Measurements from ENCODE around the gene RNF183. TPM values are rescaled to one million over a fixed set of nuclear protein-coding genes. Genes with fewer than 3 reads are reported as not detected.

RNF183 gene
- total and polyA plus RNA-seq, 2 of the 4 experiments (the other 2 are of a cell fraction), result not detected

- H3K4ac ChIP-seq (ENCODE audit: low read depth, low read length), result no peak overlapping the region
- peaks cover 0 to under 1% of the 10 kb centered on the region in 2 experiments; a peak in 1 of 4 replicates for H3K79me1 ChIP-seq (ENCODE audit: low read depth in 1 of 2, low read length in 2 of 2)
- no peaks in the 10 kb centered on the region for H3K9me1 ChIP-seq (ENCODE audit: insufficient read depth, low read length)
- no peaks in the 10 kb centered on the region for H3K9me3 ChIP-seq (ENCODE audit: control insufficient read depth, insufficient read depth, low read length)
- no CpG with 5 or more reads among the region's 1 CpG for WGBS, 2 experiments (ENCODE audit: extremely low coverage in 2 of 2, insufficient read length in 1 of 2)
- H2BK20ac ChIP-seq (ENCODE audit: low read depth, low read length), result no peak overlapping the region
- H4K20me1 ChIP-seq (ENCODE audit: insufficient read depth, low read length), result peaks cover under 1% of the 10 kb centered on the region; the same call in 1 of the 2 replicates
- H3K27me3 ChIP-seq (ENCODE audit: control insufficient read depth, insufficient read depth, low read length), result no peaks in the 10 kb centered on the region
- H2BK120ac ChIP-seq (ENCODE audit: low read depth, low read length), result no peak overlapping the region
- no peak for DNase-seq
- ATAC-seq (ENCODE audit: low read depth), result no peak
- no peak overlapping the region for H2AK9ac ChIP-seq (replicated peaks; ENCODE audit: low read depth, low read length, poor library complexity)
- intact Hi-C loops (cut with micrococcal nuclease) (loop anchor here (10.0 kb wide), 1 partner anchor 67 kb away; no protein-coding TSS in a partner anchor), dilution Hi-C loops (cut with HindIII; ENCODE audit: low sequenced_read_pairs, unreplicated experiment) (no loop called here), in situ Hi-C loops (cut with MboI; ENCODE audit: low sequenced_read_pairs) (no loop called here)
- no peak overlapping the region for H3K4me3 ChIP-seq (ENCODE audit: insufficient read depth, low read depth, low read length)
- BruUV-seq (replicated peaks), result no TSS peak
- H2BK5ac ChIP-seq (ENCODE audit: low read depth, low read length, poor library complexity, severe bottlenecking), result no peak overlapping the region
- H3K56ac ChIP-seq (ENCODE audit: extremely low read depth, insufficient read depth, low read length), result no peak overlapping the region
- TF ChIP-seq USF2 (IDR thresholded peaks at IDR 0.05; ENCODE audit: low read depth, low read length) (no peak), CHD1 (IDR thresholded peaks at IDR 0.05; ENCODE audit: low read depth, low read length) (no peak), CEBPB (IDR thresholded peaks at IDR 0.05; ENCODE audit: low read depth, low read length) (no peak)
- H2AFZ ChIP-seq (replicated peaks; ENCODE audit: low read length, poor library complexity), result no peak overlapping the region
- no peak overlapping the region for H2BK15ac ChIP-seq (ENCODE audit: low read depth, low read length)
- H4K5ac ChIP-seq (ENCODE audit: low read depth, low read length), result no peak overlapping the region
- no peak overlapping the region for H3K14ac ChIP-seq (replicated peaks; ENCODE audit: low read depth, low read length)
- H3K23ac ChIP-seq (ENCODE audit: low read depth, low read length), result no peak overlapping the region
- no peak overlapping the region for H3K27ac ChIP-seq (ENCODE audit: insufficient read depth, low read length)
- H3K4me1 ChIP-seq (ENCODE audit: control insufficient read depth, insufficient read depth, low read length), result no peaks in the 10 kb centered on the region
- ChIA-PET CTCF (interaction anchor here (0.9 kb wide), 1 partner anchor 396 kb away, joined by 4 read pairs; no protein-coding TSS in a partner anchor), POLR2A (ENCODE audit: unreplicated experiment) (no interaction called here)
- H4K91ac ChIP-seq (ENCODE audit: insufficient read depth, low read depth, low read length), result no peak overlapping the region
- H4K8ac ChIP-seq (ENCODE audit: low read depth in 2 of 2, low read length in 2 of 2), result no peak overlapping the region
- H3K36me3 ChIP-seq (ENCODE audit: control insufficient read depth, insufficient read depth, low read length), result peaks cover 34% of the 10 kb centered on the region
- no peak overlapping the region for H2AK5ac ChIP-seq (ENCODE audit: low read depth, low read length)
- H3K4me2 ChIP-seq (ENCODE audit: low read depth, low read length), result no peak overlapping the region
- H3K9ac ChIP-seq (ENCODE audit: low read depth, low read length), result no peak overlapping the region
- H3K18ac ChIP-seq (ENCODE audit: low read depth, low read length), result no peak overlapping the region
These were observed 41.1 kb downstream of the RNF183 start for GRCh38 chr9:113261917-113262671.
